Bronchial epithelial cell (primary cell): ENCODE measurements around the gene AFP. TPM values are rescaled to one million over a fixed set of nuclear protein-coding genes. Genes with fewer than 3 reads are reported as not detected.

Source experiments
- DNase-seq: peaks from one replicate; pipeline ENCODE4 v3.0.0-alpha.2; 2010; ENCODE audit warnings: low read depth
- FAIRE-seq: peaks from 2 replicates; lab custom pipeline; 2011; peaks lifted over from hg19 to GRCh38; lab: Jason Lieb, UNC
- H3K27me3 ChIP-seq: 2 replicates; pipeline ENCODE4 v1.5.1; 2011; ENCODE audit warnings: low read length; ENCODE audit not compliant: control insufficient read depth, insufficient read depth
- H3K36me3 ChIP-seq: 2 replicates; pipeline ENCODE4 v1.5.1; 2011; ENCODE audit warnings: low read length; ENCODE audit not compliant: control insufficient read depth, insufficient read depth
- H3K4me3 ChIP-seq: 2 replicates; pipeline ENCODE4 v1.5.1; 2011; ENCODE audit warnings: mild to moderate bottlenecking, low read depth, low read length, control low read depth
- CTCF ChIP-seq: IDR thresholded peaks from 2 replicates; pipeline ENCODE4 v1.5.1; 2011; ENCODE audit warnings: mild to moderate bottlenecking, moderate library complexity, low read length, control low read depth, inconsistent platforms; ENCODE audit not compliant: insufficient read depth, severe bottlenecking
- total RNA-seq: library from RNA; depleted of rRNA; stranded (reverse); fragments of >200 nt; gene quantifications from 2 replicates; pipeline ENCODE4 v1.2.1, GENCODE V29; 2014

AFP gene
- total RNA-seq, 1 donor from 2014 or later = not detected

- no peaks in the 10 kb centered on the region for H3K36me3 ChIP-seq
- FAIRE-seq (no peak), DNase-seq (no peak)
- no peak for TF ChIP-seq CTCF
- no peaks in the 10 kb centered on the region for H3K27me3 ChIP-seq
- no peak overlapping the region for H3K4me3 ChIP-seq
These were observed 34.7 kb downstream of the AFP start for GRCh38 chr4:73470728-73471127.

GRCh38 chr4:73477176-73477575 lies 41.2 kb downstream of the AFP start:
- H3K27me3 ChIP-seq = no peaks in the 10 kb centered on the region
- no peak overlapping the region for H3K4me3 ChIP-seq
- TF ChIP-seq CTCF = no peak
- no peak for DNase-seq
- no peaks in the 10 kb centered on the region for H3K36me3 ChIP-seq
- FAIRE-seq = peak; percentile 43

- FAIRE-seq = no peak
- no peak for DNase-seq
- no peak for TF ChIP-seq CTCF
- Histone ChIP-seq H3K27me3 (no peaks in the 10 kb centered on the region), H3K36me3 (no peaks in the 10 kb centered on the region), H3K4me3 (no peak overlapping the region)
These were observed 43.3 kb downstream of the AFP start for GRCh38 chr4:73479323-73479722.

GRCh38 chr4:73481358-73481757 lies 45.3 kb downstream of the AFP start, which contains the start of gene AFM:
AFM (plus strand) TSS chr4:73481745; CDS start chr4:73481776, 31 bp downstream.
- TF ChIP-seq CTCF = no peak
- no peaks in the 10 kb centered on the region for H3K27me3 ChIP-seq
- no peaks in the 10 kb centered on the region for H3K36me3 ChIP-seq
- FAIRE-seq (no peak), DNase-seq (no peak)
- H3K4me3 ChIP-seq = no peak within 1 kb of the TSS

- FAIRE-seq (no peak), DNase-seq (no peak)
- H3K36me3 ChIP-seq = no peaks in the 10 kb centered on the region
- peaks cover 2% of the 10 kb centered on the region for H3K27me3 ChIP-seq
- TF ChIP-seq CTCF = no peak
- H3K4me3 ChIP-seq = no peak overlapping the region
These were observed 49.1 kb downstream of the AFP start for GRCh38 chr4:73485085-73485484.

GRCh38 chr4:73485596-73485995 lies 49.6 kb downstream of the AFP start:
- DNase-seq (no peak), FAIRE-seq (no peak)
- Histone ChIP-seq H3K27me3 (peaks cover 2% of the 10 kb centered on the region), H3K4me3 (no peak overlapping the region), H3K36me3 (no peaks in the 10 kb centered on the region)
- no peak for TF ChIP-seq CTCF
